Ureter (tissue), 1 donor: ENCODE data around the gene SLC25A13. TPM values are rescaled to one million over a fixed set of nuclear protein-coding genes. Genes with fewer than 3 reads are reported as not detected.

Source experiments
- DNase-seq: peaks from one replicate; pipeline ENCODE4 v3.0.0-alpha.2; 2020; ENCODE audit warnings: low spot score
- total RNA-seq: library from RNA; stranded (reverse); gene quantifications from one replicate; pipeline ENCODE4 v1.2.4, GENCODE V29; 2023
- donor health status: DM: yes; HTN: yes; CAD: no.

The SLC25A13 gene
- total RNA-seq, 1 donor from 2014 or later = 40.6 TPM

DNA sequence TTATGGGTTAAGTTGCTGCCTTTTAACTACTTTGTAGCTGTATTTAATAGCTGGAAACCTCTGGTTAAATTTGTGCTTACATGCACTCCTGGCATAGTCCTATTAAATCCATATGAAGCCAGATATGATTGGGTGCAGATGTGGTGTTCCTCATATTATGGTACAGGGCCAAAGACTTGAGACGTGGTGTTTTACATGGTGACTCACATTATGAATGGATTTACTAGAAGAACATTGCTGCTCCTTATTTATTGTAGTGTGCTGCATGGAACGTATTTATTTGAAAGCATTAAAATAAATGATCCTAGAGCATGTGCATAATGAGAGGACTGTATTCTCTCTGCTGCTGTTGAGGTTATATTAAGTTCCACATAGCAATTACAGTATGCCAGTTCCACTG is 224.1 kb downstream of the SLC25A13 start:
- DNase-seq = no peak

DNA sequence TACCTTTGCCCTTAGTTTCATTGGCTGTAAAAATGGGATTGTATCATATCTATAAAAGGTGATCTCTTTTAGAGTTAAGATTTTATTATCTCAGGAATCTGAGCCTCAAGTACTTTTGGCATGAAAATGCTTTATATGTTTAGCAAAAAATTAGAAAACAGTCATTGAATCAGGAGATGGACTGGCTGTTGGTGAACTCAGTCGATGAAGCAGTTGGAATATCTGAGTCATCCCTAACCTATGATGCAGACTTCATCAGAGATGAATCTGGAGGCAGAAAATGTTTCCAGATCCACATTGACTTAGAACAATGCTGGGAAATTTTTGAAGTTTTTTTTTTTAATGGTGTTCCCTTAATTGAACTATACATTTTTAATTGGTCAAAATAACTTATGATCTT is 228.5 kb downstream of the SLC25A13 start:
- DNase-seq = no peak

DNA sequence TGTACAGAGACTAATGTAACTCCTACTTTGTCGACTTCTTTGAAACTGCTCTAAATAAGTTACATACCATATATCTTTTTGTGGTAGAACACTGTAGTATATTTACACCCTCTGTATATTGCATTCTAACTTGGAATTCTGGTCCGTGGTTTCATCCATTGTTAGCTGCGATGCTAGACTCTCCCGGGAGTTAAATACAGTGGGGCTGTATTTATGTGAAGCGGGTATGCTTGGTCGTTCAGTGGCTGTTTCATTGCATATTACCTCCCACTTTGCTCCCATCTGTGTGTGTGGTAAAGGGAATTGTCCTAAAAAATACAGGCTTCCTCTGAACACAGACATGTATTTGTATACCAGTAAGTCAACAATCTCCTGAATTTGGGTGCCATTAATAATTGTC is 231.1 kb downstream of the SLC25A13 start:
- DNase-seq = no peak

DNA sequence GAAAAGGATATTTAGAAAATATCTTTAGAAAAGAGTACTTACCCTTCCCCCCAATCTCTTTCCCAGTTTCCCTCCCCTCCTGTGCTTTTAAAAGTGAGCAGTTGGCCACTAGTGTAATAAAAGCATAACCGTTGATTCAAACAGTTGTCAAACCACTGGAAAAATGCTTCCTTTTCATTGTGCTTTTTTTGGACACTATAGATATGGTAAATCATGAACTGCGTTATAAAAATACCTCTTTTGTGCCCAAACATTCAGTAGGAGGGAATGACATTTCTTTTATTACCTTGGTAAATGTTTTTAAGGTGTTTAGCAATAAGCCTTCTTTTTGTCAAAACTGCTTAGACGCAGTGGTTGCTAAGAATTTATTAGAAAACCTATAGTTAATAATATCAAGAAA is 232.4 kb downstream of the SLC25A13 start:
- DNase-seq = no peak

DNA sequence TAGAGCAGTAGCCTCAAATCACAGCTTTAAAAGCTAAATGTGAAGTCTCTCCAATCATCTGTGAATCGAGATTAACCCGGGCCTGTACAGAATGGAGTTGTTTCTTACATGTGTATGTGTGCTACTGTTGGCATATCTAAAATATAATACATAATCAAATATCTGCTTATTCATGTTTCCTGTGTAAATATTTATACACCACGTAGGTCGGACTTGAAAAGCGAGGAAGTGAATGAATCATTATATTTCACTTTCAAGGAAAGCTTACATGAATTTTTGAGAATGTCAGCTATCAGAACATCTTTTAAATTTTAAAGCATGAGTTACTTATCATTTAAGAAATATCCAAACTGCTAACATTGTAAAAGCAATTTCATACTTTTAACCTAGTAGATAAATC is 233.3 kb downstream of the SLC25A13 start:
- DNase-seq = no peak

DNA sequence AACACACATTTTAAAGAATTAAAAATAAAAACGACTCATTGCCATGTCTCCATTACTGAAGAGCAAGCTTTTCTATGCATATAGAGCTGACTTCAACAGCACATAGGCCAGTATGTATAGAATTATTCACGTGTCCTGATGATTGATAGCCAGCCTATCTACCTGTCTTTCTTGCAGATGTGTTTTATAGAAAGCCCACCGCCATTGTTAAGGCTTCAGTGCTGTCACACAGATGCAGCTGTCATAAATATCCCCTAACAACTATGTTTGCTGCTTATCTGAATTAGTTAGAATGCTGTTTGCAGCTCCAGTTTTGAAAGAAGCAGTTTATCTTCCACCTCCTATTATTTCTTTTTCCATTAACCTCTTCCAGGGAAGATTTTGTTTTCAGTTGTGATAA is 235.9 kb downstream of the SLC25A13 start:
- no peak for DNase-seq

DNA sequence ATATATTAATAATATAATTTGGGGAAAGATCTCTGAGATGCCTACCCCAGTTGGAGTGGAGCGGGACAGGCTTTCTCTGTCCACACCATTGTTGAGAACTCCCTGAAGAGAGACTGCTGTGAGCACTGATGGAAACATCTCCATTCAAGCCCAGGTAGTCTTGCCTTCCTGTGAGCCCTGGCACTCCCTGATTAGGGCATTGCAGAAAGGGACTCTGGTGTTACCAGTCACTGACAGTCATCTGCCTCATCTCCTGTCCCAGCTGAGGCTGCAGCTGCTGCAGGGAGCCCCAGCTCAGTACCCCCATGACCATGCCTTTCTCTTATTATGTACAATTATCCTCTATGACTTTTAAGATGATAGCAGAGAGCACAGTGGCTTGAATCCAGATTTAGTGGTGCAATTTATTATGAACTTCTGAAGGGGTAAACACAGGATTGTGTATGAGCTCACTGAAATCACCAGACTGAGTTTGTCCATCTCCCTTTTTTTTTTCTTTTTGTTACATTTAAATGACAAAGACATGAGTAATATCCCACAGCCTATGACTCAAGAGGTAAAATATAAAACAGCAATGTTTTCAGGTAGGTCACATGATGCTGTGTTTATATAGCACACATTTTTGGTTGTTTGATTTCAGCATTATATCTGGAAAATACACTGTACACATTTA is 236.9 kb downstream of the SLC25A13 start:
- no peak for DNase-seq

DNA sequence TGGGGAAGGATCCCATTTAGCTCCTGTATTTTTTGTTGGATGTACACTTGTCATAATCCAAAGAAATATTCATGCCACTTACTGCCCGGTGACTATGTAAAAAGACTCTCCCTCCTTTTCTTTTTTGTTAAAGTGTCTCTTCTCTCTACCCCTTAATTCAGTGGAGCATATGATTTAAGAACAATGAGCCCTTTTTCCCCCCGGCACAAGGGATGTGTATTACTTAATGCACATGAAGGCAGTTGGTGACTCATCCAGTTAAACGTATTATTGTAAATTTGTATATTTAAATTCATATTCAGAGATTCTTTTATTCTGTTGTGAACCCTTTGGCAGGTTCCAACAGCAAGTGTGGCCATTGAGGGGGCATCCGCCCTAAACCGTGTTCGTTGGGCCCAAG is 241.9 kb downstream of the SLC25A13 start:
- no peak for DNase-seq

DNA sequence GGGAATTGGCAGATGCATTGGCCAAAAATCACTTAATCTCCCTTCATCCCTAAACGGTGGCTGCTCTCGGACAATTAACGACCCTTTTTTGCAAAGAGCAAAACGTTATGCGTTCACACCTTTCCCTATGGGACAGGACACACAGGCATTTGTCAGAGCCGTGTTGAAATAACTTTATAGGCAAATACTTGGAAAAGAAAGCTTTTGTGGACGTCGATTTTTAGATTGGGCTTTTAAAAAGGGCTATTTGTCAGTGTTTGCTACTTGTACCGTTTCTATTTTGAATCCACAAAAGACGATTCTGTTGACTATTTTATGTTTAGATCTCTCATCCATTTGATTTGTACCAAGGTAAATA is 245.6 kb downstream of the SLC25A13 start:
- no peak for DNase-seq

DNA sequence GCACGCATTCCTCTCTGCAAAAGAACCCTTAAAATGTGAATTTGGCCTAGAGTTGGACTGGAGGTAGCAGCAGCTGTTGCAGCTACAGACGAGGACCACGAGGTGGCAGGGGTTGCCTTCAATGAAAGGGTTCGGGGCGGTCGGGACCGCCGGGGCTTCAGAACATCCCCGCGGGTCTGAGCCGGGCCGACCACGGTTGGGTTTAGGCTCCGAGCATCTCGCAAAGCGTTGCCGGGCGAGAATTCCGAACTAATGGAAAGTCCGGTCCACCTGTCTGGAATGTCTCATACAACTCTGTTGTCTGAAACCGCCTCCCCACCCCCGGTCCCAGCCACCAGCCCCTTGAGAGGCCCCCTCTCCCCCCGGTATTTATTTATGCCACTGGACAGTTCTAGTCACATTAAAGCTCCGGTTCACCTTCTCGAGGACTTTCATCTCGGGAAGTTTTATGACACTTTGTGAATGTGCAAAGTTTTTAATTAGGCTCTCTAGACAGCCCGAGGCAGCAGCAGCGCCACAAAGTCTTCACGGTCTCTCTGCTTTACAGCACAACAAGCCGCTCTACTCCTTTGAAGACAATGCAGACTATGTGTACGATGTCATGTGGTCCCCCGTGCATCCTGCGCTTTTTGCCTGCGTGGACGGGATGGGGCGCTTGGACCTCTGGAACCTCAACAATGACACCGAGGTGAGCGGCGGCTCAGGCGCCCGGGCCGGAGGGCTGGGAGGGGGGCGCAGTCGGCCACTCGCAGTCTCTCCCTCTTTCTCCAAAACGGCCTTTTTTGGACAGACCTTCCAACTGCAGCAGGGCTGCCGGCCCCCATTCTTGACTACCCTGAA is 246.2 kb downstream of the SLC25A13 start:
- DNase-seq = peak; percentile 63

DNA sequence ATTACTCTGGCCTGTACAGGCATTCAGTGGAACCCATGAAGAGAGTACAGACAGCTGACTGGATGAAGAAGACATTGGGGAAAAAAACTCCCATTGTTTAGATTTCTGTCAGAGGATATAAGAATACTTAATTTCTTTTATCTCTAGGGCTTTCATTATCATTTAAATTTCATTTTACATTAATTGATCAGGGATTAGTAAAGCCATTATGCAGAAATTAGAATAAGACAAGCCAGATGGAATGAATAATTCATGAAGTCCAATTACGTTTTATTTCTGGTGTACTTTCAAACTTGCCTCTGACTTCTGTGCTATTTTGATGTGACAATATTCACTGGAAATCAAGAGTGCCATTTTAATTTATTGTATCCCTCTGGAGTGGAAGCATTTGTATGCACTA is 247.0 kb downstream of the SLC25A13 start:
- DNase-seq = no peak
